ENCODE data around the gene NAGS.
A peak's percentile ranks its signal among the peaks of the same experiment; 100 is the strongest.
"Not testable (repeated sequence)": the region's sequence is repeated elsewhere in the genome, so short reads cannot be mapped to it uniquely, and the experiment has no call there.

Gene NAGS

GRCh38 chr17:44044071-44044470 is 39.6 kb downstream of the NAGS start:
- peaks cover 16% of the 10 kb centered on the region for H3K4me1 Mint-ChIP-seq
- H3K36me3 Mint-ChIP-seq (ENCODE audit: insufficient read depth) = peaks cover 31% of the 10 kb centered on the region
- H3K27me3 Mint-ChIP-seq = no peaks in the 10 kb centered on the region
- H3K9me3 Mint-ChIP-seq = no peaks in the 10 kb centered on the region
- H3K4me3 Mint-ChIP-seq = no peak overlapping the region
- DNase-seq (ENCODE audit: low spot score in 2 of 2) = no peak
- H3K27ac Mint-ChIP-seq (ENCODE audit: low read depth) = no peak overlapping the region
- no peak for ATAC-seq (replicated peaks; ENCODE audit: extremely low read depth, poor library complexity, severe bottlenecking)

- no peak for DNase-seq (ENCODE audit: low spot score in 2 of 2)
- Mint-ChIP-seq H3K27ac (ENCODE audit: low read depth) (no peak overlapping the region), H3K9me3 (no peaks in the 10 kb centered on the region), H3K4me1 (peaks cover 16% of the 10 kb centered on the region), H3K36me3 (ENCODE audit: insufficient read depth) (peaks cover 23% of the 10 kb centered on the region), H3K4me3 (no peak overlapping the region), H3K27me3 (no peaks in the 10 kb centered on the region)
- no peak for ATAC-seq (replicated peaks; ENCODE audit: extremely low read depth, poor library complexity, severe bottlenecking)
Measured at GRCh38 chr17:44045486-44045885, 41.1 kb downstream of the NAGS start.

- H3K27me3 Mint-ChIP-seq; ATAC-seq (replicated peaks; ENCODE audit: extremely low read depth, poor library complexity, severe bottlenecking); H3K4me3 Mint-ChIP-seq; H3K27ac Mint-ChIP-seq (ENCODE audit: low read depth); H3K4me1 Mint-ChIP-seq; H3K9me3 Mint-ChIP-seq; DNase-seq (ENCODE audit: low spot score in 2 of 2): not testable (repeated sequence)
- peaks cover 34% of the 10 kb centered on the region for H3K36me3 Mint-ChIP-seq (ENCODE audit: insufficient read depth)
Measured at GRCh38 chr17:44046893-44047292, 42.5 kb downstream of the NAGS start.

GRCh38 chr17:44049294-44050060 is 45.1 kb downstream of the NAGS start:
- Mint-ChIP-seq H3K36me3 (ENCODE audit: insufficient read depth) (peaks cover 50% of the 10 kb centered on the region), H3K4me3 (no peak overlapping the region), H3K9me3 (no peaks in the 10 kb centered on the region), H3K4me1 (peaks cover 18% of the 10 kb centered on the region), H3K27me3 (no peaks in the 10 kb centered on the region), H3K27ac (ENCODE audit: low read depth) (no peak overlapping the region)
- no peak for DNase-seq (ENCODE audit: low spot score in 2 of 2)
- no peak for ATAC-seq (replicated peaks; ENCODE audit: extremely low read depth, poor library complexity, severe bottlenecking)

GRCh38 chr17:44053125-44053872 is 48.9 kb downstream of the NAGS start:
- Mint-ChIP-seq H3K4me3 (no peak overlapping the region), H3K27ac (ENCODE audit: low read depth) (peak overlapping the region; percentile 11), H3K27me3 (no peaks in the 10 kb centered on the region), H3K4me1 (peaks cover 21% of the 10 kb centered on the region), H3K9me3 (no peaks in the 10 kb centered on the region), H3K36me3 (ENCODE audit: insufficient read depth) (peaks cover 46% of the 10 kb centered on the region)
- ATAC-seq (replicated peaks; ENCODE audit: extremely low read depth, poor library complexity, severe bottlenecking) (no peak), DNase-seq (ENCODE audit: low spot score in 2 of 2) (no peak)
